ENCODE data around the gene EXOC7.

The EXOC7 gene

DNA sequence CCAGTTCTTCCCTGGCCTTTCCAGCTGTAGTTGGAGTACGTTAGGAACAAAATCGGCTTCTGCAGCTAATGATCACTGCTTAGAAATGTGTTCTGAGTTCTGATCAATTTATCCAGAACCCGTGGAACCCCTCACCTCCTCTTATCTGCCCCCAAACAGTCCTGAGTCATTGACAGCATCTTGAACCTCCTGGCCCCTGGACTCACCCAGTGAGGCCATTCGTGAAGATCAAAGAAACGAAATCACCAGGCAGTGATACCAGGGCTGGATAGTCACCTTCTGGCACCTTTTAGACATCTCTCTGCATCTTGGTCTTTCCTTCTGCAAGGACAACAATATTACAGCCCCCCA, 17.0 kb upstream of the EXOC7 start:
- in situ Hi-C loops (cut with MboI; ENCODE audit: low sequenced_read_pairs), result no loop called here

DNA sequence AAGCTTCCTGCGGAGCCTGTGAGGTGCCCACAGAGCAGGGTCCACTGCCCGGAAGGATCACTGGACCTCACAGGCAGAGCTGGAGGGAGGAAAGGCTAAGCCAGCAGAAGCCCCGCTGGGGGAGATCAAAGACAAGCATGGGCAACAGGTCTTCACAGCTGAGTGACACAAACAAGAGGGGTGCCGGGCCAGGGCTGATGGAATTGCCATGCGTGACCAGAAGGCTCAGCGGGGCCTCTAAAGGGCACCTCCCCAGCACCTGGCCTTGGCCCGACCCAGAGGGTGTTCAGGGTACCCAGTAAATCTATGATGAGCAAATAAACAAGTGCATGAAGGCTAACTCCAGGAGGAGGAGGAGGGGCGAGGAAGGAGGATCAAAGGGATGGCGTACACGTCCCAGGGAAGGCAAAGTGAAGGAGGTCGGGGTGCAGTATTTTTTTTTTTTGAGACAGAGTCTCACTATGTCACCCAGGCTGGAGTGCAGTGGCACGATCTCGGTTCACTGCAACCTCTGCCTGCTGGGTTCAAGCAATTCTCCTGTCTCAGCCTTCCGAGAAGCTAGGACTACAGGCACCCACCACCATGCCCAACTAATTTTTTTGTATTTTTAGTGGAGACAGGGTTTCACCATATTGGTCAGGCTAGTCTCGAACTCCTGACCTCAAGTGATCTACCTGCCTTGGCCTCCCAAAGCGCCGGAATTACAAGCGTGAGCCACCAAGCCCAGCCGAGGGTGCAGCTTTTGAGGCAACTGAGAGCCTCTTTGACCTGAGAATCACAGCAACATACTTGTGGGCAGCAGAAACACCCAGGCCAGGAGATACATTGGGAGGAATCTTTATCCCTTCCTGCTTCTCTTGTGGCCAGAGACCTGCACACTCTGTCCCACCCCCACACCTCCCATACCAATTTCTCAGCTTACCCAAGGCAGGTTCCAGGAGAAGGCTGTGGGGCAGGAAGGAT, 16.1 kb upstream of the EXOC7 start:
- in situ Hi-C loops (cut with MboI; ENCODE audit: low sequenced_read_pairs), result no loop called here

DNA sequence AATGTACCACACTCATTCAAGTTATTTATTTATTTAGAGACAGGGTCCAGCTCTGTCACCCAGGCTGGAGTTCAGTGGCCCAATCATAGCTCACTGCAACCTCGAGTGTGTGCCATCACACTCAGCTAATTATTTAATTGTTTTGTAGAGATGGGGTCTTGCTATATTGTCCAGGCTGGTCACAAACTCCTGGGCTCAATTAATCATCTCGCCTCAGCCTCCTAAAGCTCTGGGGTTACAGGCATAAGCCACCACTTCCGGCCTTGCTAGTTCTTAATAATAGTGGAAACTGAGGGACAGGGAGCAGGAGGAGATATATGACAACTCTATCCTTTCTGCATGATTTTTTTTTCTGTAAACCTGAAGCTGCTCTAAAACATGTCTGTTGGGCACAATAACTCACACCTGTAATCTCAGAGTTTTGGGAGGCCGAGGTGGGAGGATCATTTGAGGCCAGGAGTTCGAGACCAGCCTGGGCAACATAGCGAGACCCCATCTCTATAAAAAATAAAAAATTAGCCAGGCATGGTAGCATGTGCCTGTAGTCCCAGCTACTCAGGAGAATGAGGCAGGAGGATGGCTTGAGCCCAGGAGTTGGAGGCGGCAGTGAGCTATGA, 11.7 kb upstream of the EXOC7 start:
- in situ Hi-C loops (cut with MboI; ENCODE audit: low sequenced_read_pairs), result no loop called here

- in situ Hi-C loops (cut with MboI; ENCODE audit: low sequenced_read_pairs), result no loop called here
Measured at GRCh38 chr17:76111956-76112355, 8.4 kb upstream of the EXOC7 start.

- in situ Hi-C loops (cut with MboI; ENCODE audit: low sequenced_read_pairs), result no loop called here
Measured at GRCh38 chr17:76107509-76107908, 3.9 kb upstream of the EXOC7 start.

- in situ Hi-C loops (cut with MboI; ENCODE audit: low sequenced_read_pairs), result no loop called here
Measured at GRCh38 chr17:76106703-76107102, 3.1 kb upstream of the EXOC7 start.

- in situ Hi-C loops (cut with MboI; ENCODE audit: low sequenced_read_pairs), result no loop called here
Measured at GRCh38 chr17:76104896-76105231, 1.3 kb upstream of the EXOC7 start.

DNA sequence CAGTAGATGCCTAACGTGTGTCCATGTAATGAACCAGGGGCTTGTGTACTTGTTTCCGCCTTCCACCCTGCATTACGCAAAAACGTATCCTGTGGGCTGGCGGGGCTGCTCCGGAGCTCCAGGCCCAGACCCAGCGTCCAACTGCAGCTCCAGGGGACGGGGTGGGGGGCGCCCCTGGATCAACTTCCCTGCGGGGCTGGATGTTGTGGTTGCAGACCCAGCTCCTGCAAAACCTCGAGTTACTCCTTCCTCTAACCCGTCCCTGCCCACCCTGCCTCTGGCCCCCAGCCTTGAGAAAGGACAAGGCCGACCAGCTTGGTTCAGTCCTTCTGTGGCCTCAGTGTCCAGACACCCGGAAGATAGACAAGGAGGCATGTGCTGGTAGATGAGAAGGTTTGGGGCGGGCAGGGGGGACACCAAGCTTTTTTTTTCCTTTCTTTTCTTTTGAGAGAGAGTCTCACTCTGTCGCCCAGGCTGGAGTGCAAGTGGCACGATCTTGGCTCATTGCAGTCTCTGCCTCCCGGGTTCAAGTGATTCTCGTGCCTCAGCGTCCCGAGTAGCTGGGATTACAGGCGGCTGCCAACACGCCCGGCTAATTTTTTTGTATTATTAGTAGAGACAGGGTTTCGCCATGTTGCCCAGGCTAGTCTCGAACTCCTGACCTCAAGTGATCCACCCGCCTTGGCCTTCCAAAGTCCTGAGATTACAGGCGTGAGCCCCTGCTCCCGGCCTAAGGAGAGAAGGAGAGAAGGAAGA, 731 bp upstream of the EXOC7 start:
- in situ Hi-C loops (cut with MboI; ENCODE audit: low sequenced_read_pairs), result no loop called here

- in situ Hi-C loops (cut with MboI; ENCODE audit: low sequenced_read_pairs), result no loop called here
Measured at GRCh38 chr17:76102944-76103273, 678 bp downstream of the EXOC7 start.

DNA sequence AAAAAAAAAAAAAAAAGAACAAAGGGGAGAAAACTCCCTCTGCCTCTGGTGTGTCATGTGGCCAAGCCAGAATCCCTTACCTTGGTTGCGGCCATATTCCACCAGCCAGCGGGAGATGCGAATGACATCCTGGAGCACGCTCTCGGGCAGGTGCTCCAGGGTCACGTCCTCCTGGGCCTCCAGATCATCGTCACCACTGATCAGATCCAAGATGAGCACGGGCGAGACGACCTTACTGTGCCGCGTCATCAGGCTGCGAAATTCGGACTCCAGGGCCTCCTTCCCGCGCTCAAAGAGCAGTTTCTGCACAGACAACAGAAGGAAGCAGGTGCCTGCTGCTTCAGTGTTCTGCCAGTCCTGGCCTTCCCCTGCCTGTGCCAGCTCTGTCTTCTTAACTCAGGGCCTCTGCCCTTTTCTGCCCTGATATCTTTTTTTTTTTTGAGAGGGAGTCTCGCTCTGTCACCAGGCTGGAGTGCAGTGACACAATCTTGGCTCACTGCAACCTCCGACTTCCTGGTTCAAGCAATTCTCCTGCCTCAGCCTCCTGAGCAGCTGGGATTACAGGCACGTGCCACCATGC, 5.8 kb downstream of the EXOC7 start:
- in situ Hi-C loops (cut with MboI; ENCODE audit: low sequenced_read_pairs), result no loop called here

DNA sequence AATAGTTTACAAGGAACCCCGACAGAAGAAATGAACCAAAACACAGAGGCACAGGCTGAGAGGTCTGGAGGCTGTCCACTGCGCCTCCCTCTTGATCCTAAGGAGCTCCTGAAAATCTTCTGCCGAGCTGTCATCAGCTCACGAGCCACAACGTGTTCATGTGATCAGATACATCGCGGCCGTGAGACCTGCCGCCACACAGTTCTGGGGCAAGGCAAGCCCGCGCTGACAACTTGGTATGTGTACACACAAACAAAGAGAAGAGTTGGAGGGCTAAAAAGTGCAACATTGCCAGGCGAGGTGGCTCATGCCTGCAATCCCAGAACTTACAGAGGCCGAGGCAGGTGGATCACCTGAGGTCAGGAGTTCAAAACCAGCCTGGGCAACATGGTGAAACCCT, 7.6 kb downstream of the EXOC7 start:
- in situ Hi-C loops (cut with MboI; ENCODE audit: low sequenced_read_pairs), result no loop called here

- in situ Hi-C loops (cut with MboI; ENCODE audit: low sequenced_read_pairs), result no loop called here
Measured at GRCh38 chr17:76094046-76094445, 9.5 kb downstream of the EXOC7 start.

DNA sequence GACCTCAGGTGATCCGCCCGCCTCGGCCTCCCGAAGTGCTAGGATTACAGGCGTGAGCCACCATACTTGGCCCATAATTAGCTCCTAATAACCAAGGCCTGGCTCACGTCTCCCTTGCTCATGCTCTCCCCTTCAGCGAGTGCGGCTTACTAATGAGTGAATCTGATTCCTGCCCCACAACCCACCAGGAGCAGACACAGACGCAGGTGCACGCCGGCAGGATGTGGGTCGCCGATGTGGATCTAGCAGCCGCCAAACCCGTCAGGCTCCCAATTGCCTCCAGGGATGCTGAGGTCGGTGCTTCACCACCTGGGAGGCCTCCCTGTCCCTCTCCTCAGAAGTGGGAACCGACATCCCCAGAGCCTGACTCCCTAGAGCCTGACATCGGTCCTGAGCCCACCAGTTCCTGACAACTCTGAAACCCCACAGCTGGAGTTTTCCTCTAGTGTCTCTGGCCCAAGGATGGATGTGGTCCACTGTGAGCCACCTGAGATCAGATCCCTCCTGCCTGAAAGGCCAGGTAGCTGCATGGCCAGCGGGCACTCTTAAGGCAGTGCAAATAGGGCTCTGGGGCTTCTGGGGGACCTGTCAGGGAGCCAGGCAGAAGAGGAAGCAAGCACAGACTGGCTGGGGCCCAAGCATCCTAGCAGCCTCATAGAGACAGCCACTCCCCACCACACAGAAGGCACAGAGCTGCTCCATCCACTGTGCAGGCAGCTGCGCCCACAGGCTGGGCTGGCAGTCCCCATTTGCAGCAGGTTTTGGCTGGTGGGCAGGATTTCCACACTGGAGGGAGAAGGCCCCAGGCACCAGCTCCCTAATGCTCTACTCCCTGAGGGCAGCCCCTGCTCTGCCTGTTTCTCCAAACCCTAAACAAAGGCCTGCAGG, 10.8 kb downstream of the EXOC7 start:
- in situ Hi-C loops (cut with MboI; ENCODE audit: low sequenced_read_pairs), result no loop called here

DNA sequence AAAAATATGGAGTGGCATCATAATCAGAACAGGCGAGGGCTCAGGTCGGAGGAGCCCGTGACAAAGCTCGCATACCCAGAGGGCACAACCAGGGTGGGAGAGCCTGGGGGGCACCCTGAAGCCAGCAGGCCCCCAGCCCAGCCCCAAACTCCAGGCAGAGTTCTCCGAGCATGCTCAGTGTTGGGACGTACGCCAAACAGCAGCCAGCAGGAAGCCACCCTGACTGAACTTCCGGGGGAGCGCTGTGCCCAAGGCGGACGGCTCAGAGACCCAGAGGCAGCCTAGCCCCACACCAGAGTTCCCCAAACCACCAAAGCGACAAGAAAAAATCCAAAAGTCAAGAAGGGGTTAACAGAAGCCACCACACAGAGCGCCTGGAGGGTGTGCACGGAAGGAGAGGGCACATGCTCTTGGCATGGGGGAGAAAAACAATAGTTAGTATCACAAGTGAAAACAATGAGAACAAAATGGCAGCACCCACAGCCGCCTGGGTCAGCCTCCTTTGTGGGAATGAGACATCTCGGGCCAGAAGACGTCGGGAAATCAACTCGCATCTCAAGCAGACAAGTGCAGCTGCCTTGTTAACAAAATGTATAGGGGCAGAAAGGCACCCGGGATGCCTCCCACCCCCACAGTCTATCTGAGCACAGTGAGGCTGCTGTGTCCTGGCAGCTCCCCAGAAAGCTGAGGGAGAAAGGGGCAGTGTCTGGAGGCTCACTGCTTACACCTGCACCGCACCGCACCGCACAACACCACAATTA, 11.9 kb downstream of the EXOC7 start:
- in situ Hi-C loops (cut with MboI; ENCODE audit: low sequenced_read_pairs), result no loop called here

- in situ Hi-C loops (cut with MboI; ENCODE audit: low sequenced_read_pairs), result no loop called here
Measured at GRCh38 chr17:76090517-76091129, 13.0 kb downstream of the EXOC7 start.

GRCh38 chr17:76089680-76090516, 13.7 kb downstream of the EXOC7 start:
- in situ Hi-C loops (cut with MboI; ENCODE audit: low sequenced_read_pairs), result no loop called here

DNA sequence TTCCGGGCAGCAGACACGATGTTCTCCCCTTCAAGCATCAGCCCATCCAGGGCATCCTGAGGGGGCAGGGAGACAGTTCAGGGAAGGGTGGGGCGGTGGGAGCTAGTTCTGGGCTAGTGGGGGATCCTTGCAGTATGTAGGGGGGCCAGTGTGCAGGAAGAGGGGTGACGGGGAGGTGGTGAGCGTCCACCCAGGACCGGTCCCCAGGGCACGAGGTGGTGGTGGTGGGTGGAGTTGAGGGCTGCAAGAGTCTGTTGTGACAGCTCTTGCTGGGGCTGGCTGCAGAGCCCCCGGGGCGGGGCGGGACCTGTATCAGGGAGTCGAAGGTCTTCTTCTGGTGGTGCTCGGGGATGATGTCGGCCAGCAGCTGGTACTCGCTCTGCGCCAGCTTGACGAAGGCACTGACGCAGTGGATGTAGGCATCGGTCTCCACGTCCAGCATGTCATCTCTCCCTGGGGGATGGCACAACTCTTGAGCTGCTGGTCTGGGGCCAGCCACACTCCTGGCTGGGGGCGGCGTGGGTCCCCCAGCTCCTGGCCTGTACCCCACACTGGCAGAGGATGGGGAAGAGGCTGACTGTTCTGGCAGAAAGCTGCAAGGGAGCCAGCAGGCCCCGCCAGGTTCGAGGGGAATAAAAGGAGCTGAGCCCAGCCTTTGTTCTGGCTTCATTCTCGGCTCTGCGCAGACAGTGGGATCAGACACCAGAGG, 14.6 kb downstream of the EXOC7 start:
- in situ Hi-C loops (cut with MboI; ENCODE audit: low sequenced_read_pairs), result no loop called here

Measured in hTERT RPE-1 (cell line).